ENCODE results near the gene SPOCK1. TPM values are rescaled to one million over a fixed set of nuclear protein-coding genes. Genes with fewer than 3 reads are reported as not detected.

The SPOCK1 gene
- total RNA-seq, 1 experiment from 2014 or later, result 0.27 TPM

DNA sequence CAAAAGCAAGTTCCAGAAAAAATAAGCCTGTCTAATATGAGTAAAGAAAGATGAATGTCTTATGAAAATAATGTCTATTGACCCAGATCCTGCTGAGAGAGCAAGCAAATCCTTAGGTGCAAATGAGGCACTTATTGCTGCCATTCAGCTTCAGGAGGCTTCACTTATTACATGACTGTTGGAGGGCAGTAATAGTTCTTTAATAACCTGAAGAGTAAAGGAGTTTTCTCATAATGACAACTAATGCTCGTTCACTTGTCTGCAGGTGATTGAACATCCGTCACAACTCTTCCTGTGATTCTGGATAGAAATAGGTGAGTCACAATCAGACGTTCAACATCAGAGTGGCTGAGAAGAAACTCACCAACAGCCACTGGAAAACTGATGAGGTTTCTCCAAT is 58.3 kb downstream of the SPOCK1 start:
- ChIA-PET CTCF (no interaction called here), RAD21 (ENCODE audit: low non-redundant PET in 1 of 2, low total read pairs in 2 of 2, uncharacterized antibody in 2 of 2, unreplicated experiment in 2 of 2) (no interaction called here), POLR2A (no interaction called here)
- no peak overlapping the region for H3K9ac ChIP-seq (ENCODE audit: low read length)
- no peaks in the 10 kb centered on the region for H3K4me1 ChIP-seq (ENCODE audit: control insufficient read depth in 1 of 2, insufficient read depth in 2 of 2, low read length in 2 of 2)
- H3K27me3 ChIP-seq (ENCODE audit: insufficient read depth, low read length), result peaks cover 26% of the 10 kb centered on the region
- no peak overlapping the region for H3K4me3 ChIP-seq (replicated peaks in 1 of 2; ENCODE audit: low read depth in 1 of 2, low read length in 2 of 2)
- no peaks in the 10 kb centered on the region for H3K36me3 ChIP-seq (ENCODE audit: control insufficient read depth in 1 of 2, insufficient read depth in 2 of 2, low read length in 2 of 2)
- no peak for ATAC-seq
- no peak for DNase-seq (ENCODE audit: low read depth, low spot score)
- no peaks in the 10 kb centered on the region for H3K9me2 ChIP-seq (ENCODE audit: insufficient read depth)
- BruUV-seq (replicated peaks), result no TSS peak
- no peak for TF ChIP-seq REST (IDR thresholded peaks at IDR 0.05; ENCODE audit: low read depth)
- TF ChIP-seq TCF7L2 (IDR thresholded peaks at IDR 0.05; ENCODE audit: borderline replicate concordance, extremely low read depth, insufficient read depth, insufficient read length), result no peak
- no peak for TF ChIP-seq ZNF274 (IDR thresholded peaks at IDR 0.05; ENCODE audit: low read depth, low read length)
- TF ChIP-seq FOSL1 (IDR thresholded peaks at IDR 0.05; ENCODE audit: low read depth), result no peak
- TF ChIP-seq EZH2phosphoT487 (IDR thresholded peaks at IDR 0.05; ENCODE audit: borderline replicate concordance), result no peak
- TF ChIP-seq POLR2A (IDR thresholded peaks at IDR 0.05; ENCODE audit: borderline replicate concordance, extremely low read depth, insufficient read depth, insufficient read length), result no peak
- no peak for TF ChIP-seq POLR2AphosphoS5 (IDR thresholded peaks at IDR 0.05; ENCODE audit: low read depth, low read length)
- TF ChIP-seq ZFX (IDR thresholded peaks at IDR 0.05), result no peak
- TF ChIP-seq SIN3A (IDR thresholded peaks at IDR 0.05; ENCODE audit: low read depth), result no peak
- no peak for TF ChIP-seq JUND (IDR thresholded peaks at IDR 0.05)
- no peak for TF ChIP-seq SRF (IDR thresholded peaks at IDR 0.05; ENCODE audit: low read depth)
- TF ChIP-seq ZBTB33 (IDR thresholded peaks at IDR 0.05; ENCODE audit: extremely low read depth, insufficient replicate concordance, low read length), result no peak
- TF ChIP-seq EZH2 (IDR thresholded peaks at IDR 0.05), result no peak
- no peak for TF ChIP-seq CTCF (IDR thresholded peaks at IDR 0.05 in 2 of 3, conservative IDR thresholded peaks at IDR 0.05 in 1 of 3; ENCODE audit: borderline replicate concordance in 1 of 3, insufficient read depth in 1 of 3, low read depth in 2 of 3, low read length in 2 of 3)
- no peak for TF ChIP-seq CBX3 (IDR thresholded peaks at IDR 0.05; ENCODE audit: low read depth)
- TF ChIP-seq EGR1 (IDR thresholded peaks at IDR 0.05; ENCODE audit: low read depth), result no peak
- intact Hi-C loops (cut with micrococcal nuclease), result no loop called here
- no peak overlapping the region for H3K4me2 ChIP-seq (ENCODE audit: low read length)
- no peaks in the 10 kb centered on the region for H4K20me1 ChIP-seq (ENCODE audit: insufficient read depth)
- no peak overlapping the region for H3K27ac ChIP-seq (ENCODE audit: low read depth, low read length)
- H3K9me3 ChIP-seq (ENCODE audit: control insufficient read depth in 1 of 2, insufficient read depth in 1 of 2, low read depth in 1 of 2, low read length in 2 of 2), result no peaks in the 10 kb centered on the region
- no peaks in the 10 kb centered on the region for H3K79me2 ChIP-seq (ENCODE audit: insufficient read depth, low read length)
- H2AFZ ChIP-seq (ENCODE audit: low read depth, low read length, poor library complexity, severe bottlenecking), result no peak overlapping the region

Data from HCT116 (cell line).